NCI-H1436 (cell line): ENCODE measurements around the gene TANC1.

Source experiments
- DNase-seq: peaks from one replicate; lab custom pipeline; 2025; lab: John Stamatoyannopoulos, UW

The TANC1 gene

GRCh38 chr2:158968396-158969161 is at the start of gene TANC1:
TANC1 (plus strand) TSS chr2:158968640; CDS start chr2:159065911, 97,271 bp downstream.
- peak; percentile 84 for DNase-seq

- DNase-seq = no peak
Observed at GRCh38 chr2:158921599-158922408, 46.6 kb upstream of the TANC1 start.

- no peak for DNase-seq
Observed at GRCh38 chr2:158922601-158923000, 45.8 kb upstream of the TANC1 start.

GRCh38 chr2:158923180-158923594 is 45.3 kb upstream of the TANC1 start:
- DNase-seq = peak; percentile 34

- no peak for DNase-seq
Observed at GRCh38 chr2:158923641-158924040, 44.8 kb upstream of the TANC1 start.

GRCh38 chr2:158926478-158926948 is 41.9 kb upstream of the TANC1 start:
- no peak for DNase-seq

GRCh38 chr2:158928515-158928914 is 39.9 kb upstream of the TANC1 start:
- no peak for DNase-seq

GRCh38 chr2:158928965-158929364 is 39.5 kb upstream of the TANC1 start:
- no peak for DNase-seq

- no peak for DNase-seq
Observed at GRCh38 chr2:158931572-158931971, 36.9 kb upstream of the TANC1 start.

GRCh38 chr2:158932131-158932645 is 36.3 kb upstream of the TANC1 start:
- DNase-seq = no peak

GRCh38 chr2:158934170-158934569 is 34.3 kb upstream of the TANC1 start:
- DNase-seq = no peak

GRCh38 chr2:158935617-158936016 is 32.8 kb upstream of the TANC1 start:
- DNase-seq = no peak

GRCh38 chr2:158936978-158937377 is 31.5 kb upstream of the TANC1 start:
- no peak for DNase-seq

GRCh38 chr2:158940356-158940755 is 28.1 kb upstream of the TANC1 start:
- DNase-seq = no peak

- no peak for DNase-seq
Observed at GRCh38 chr2:158943973-158944372, 24.5 kb upstream of the TANC1 start.

GRCh38 chr2:158948964-158949699 is 19.3 kb upstream of the TANC1 start:
- DNase-seq = no peak

GRCh38 chr2:158953454-158953853 is 15.0 kb upstream of the TANC1 start:
- no peak for DNase-seq

- peak; percentile 71 for DNase-seq
Observed at GRCh38 chr2:158953926-158954763, 14.3 kb upstream of the TANC1 start.

- no peak for DNase-seq
Observed at GRCh38 chr2:158955842-158956365, 12.5 kb upstream of the TANC1 start.

GRCh38 chr2:158958365-158958764 is 10.1 kb upstream of the TANC1 start:
- DNase-seq = no peak

- no peak for DNase-seq
Observed at GRCh38 chr2:158960193-158960592, 8.2 kb upstream of the TANC1 start.
